Right lobe of liver (tissue), 4 donors: ENCODE measurements around the gene PHACTR2.
"Not testable (repeated sequence)": the region's sequence is repeated elsewhere in the genome, so short reads cannot be mapped to it uniquely, and the experiment has no call there.

Experiments used
- CTCF ChIP-seq, 4 donors: fragments of 200-600 bp in 3 of 4; fragments of 450-650 bp in 1 of 4; IDR thresholded peaks; one replicate each; pipeline versions ENCODE4 v1.5.1 to v1.8.0; 2016 to 2022; ENCODE audit warnings: antibody characterized with exemption in 4 of 4, mild to moderate bottlenecking in 2 of 4
- POLR2A ChIP-seq: fragments of 450-650 bp; IDR thresholded peaks from one replicate; pipeline ENCODE4 v1.6.1; 2017; ENCODE audit warnings: antibody characterized with exemption, mild to moderate bottlenecking
- donor health status: DM: no; HTN: no; CAD: no.
- donor health status: DM: no; HTN: no; CAD: no.
- donor health status: DM: no; HTN: yes; CAD: no.

DNA sequence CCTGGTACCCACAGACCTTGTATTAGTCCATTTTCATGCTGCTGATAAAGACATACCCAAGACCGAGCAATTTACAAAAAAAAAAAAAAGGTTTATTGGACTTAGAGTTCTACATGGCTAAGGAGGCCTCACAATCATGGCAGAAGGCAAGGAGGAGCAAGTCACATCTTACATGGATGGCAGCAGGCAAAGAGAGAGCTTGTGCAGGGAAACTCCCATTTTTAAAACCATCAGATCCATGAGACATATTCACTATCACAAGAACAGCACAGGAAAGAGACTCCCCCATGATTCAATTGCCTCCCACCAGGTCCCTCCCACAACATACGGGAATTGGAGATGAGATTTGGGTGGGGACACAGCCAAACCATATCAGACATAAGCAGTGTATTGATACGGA is 17.6 kb upstream of the PHACTR2 start:
- not testable (repeated sequence) for TF ChIP-seq CTCF (IDR thresholded peaks at IDR 0.05); POLR2A
